GM06990 (cell line): ENCODE measurements around the gene MRPL12.

ENCODE experiments used
- DNase-seq: peaks from one replicate; pipeline ENCODE4 v3.0.0-alpha.2; 2011; ENCODE audit not compliant: insufficient read length; ENCODE audit errors: extremely low read depth
- H3K27me3 ChIP-seq: replicated peaks from 2 replicates; pipeline ENCODE4 v1.6.0; 2011; ENCODE audit warnings: low read length; ENCODE audit not compliant: control insufficient read depth, insufficient read depth
- H3K36me3 ChIP-seq: 2 replicates; pipeline ENCODE4 v1.5.1; 2011; ENCODE audit warnings: low read length; ENCODE audit not compliant: control insufficient read depth, insufficient read depth
- H3K4me3 ChIP-seq: replicated peaks from 2 replicates; pipeline ENCODE4 v1.5.1; 2011; ENCODE audit warnings: low read depth, mild to moderate bottlenecking, control low read depth, low read length
- TF ChIP-seq, protein P1 (sequence below): IDR thresholded peaks from 2 replicates; pipeline ENCODE4 v1.5.1; 2011; ENCODE audit warnings: low read length, control low read depth, mild to moderate bottlenecking, inconsistent platforms; ENCODE audit not compliant: insufficient read depth, poor library complexity, severe bottlenecking

The MRPL12 gene

DNA sequence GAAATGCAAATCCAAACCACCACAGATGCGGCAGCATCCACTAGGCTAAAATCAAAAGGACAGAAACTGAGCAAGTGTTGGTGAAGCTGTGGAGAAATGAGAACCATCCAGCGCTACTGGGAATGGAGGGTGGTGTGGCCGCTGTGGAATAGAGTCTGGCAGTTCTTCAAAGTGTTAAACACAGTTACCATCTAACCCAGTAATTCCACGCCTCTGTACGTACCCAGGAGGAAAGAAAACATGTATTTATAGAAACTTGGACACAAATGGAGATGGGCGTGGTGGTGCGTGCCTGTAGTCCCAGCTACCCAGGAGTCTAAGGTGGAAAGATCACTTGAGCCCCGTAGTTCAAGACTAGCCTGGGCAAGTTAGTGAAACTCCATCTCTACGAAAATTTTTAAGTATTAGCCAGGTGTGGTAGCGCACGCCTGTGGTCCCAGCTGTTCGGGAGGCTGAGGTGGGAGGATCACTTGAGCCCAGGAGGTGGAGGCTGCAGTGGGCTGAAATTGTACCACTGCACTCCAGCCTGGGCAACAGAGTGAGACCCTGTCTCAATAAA lies 20.6 kb downstream of the MRPL12 start:
- no peaks in the 10 kb centered on the region; the same call in 1 of the 2 replicates for H3K36me3 ChIP-seq
- no peaks in the 10 kb centered on the region; the same call in 1 of the 2 replicates for H3K27me3 ChIP-seq
- H3K4me3 ChIP-seq, result no peak overlapping the region
- DNase-seq, result no peak
- TF ChIP-seq, protein P1, sequence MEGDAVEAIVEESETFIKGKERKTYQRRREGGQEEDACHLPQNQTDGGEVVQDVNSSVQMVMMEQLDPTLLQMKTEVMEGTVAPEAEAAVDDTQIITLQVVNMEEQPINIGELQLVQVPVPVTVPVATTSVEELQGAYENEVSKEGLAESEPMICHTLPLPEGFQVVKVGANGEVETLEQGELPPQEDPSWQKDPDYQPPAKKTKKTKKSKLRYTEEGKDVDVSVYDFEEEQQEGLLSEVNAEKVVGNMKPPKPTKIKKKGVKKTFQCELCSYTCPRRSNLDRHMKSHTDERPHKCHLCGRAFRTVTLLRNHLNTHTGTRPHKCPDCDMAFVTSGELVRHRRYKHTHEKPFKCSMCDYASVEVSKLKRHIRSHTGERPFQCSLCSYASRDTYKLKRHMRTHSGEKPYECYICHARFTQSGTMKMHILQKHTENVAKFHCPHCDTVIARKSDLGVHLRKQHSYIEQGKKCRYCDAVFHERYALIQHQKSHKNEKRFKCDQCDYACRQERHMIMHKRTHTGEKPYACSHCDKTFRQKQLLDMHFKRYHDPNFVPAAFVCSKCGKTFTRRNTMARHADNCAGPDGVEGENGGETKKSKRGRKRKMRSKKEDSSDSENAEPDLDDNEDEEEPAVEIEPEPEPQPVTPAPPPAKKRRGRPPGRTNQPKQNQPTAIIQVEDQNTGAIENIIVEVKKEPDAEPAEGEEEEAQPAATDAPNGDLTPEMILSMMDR, result no peak

DNA sequence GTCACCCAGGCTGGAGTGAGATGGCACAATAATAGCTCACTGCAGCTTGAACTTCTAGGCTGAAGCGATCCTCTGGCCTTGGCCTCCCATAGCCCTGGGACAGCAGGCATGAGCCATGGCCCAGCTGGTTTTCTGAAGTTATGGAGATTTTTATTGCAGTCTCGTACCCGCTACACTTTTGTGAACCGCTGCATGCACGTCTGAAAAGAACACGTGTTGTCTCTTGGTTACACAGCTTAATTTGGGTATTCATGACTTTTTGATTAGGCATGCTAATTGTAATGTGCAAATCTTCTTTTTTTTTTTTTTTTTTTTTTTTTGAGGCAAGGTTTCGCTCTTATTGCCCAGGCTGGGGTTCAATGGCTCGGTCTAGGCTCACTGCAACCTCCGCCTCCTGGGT lies 22.3 kb downstream of the MRPL12 start:
- Histone ChIP-seq H3K27me3 (no peaks in the 10 kb centered on the region; the same call in 1 of the 2 replicates), H3K4me3 (no peak overlapping the region), H3K36me3 (no peaks in the 10 kb centered on the region)
- TF ChIP-seq, protein P1, result no peak
- DNase-seq, result no peak

DNA sequence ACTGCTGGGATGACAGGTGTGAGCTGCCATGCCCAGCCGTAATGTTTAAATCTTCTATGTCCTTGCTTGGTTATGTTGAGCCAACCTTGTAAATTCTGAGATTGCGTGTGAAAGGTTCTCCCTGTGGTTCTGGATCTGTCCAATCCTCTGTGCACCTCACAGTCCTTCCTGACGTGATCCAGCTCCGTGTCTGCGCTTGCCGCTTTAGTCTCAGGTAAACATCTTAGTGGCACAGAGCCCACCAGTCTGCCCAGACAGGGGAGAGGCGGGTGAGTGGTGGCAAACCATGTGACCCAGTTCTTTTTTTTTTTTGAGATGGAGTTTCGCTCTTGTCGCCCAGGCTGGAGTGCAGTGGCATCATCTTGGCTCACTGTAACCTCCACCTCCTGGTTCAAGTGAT lies 22.8 kb downstream of the MRPL12 start:
- TF ChIP-seq, protein P1, result no peak
- DNase-seq, result no peak
- no peaks in the 10 kb centered on the region for H3K36me3 ChIP-seq
- H3K4me3 ChIP-seq, result no peak overlapping the region
- no peaks in the 10 kb centered on the region; the same call in 1 of the 2 replicates for H3K27me3 ChIP-seq

DNA sequence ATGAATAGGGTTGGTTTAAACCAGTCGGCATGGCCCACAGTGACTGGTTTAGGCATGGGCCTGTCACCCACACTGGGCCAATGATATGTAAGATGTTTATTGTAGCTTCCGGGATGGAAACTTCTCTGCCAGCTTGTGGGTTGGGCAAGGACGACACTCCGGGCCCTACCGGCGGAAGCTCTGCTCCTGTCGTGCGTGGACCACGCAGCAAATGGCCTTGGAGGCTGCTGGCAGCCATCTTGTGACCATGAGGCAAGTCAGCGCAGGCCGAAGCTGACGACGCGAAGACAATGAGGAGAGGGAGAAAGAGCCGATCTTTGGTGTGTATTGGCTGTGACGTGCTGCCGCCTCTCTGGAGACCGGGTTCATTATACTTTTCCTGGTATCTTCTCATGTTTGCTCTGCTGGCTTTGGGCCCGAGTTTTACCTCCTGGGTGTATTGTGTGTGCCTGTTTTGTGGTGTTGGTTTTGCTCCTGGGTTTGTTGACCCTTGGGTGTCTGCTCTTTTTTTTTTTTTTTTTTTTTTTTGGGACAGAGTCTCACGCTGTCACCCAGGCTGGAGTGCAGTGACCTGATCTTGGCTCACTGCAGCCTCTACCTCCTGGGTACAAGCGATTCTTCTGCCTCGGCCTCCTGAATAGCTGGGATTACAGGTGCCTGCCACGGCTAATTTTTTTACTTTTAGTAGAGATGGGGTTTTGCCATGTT lies 24.3 kb downstream of the MRPL12 start:
- no peaks in the 10 kb centered on the region for H3K36me3 ChIP-seq
- TF ChIP-seq, protein P1, result no peak
- H3K27me3 ChIP-seq, result peaks cover 1% of the 10 kb centered on the region; the same call in 1 of the 2 replicates
- DNase-seq, result no peak
- no peak overlapping the region for H3K4me3 ChIP-seq

DNA sequence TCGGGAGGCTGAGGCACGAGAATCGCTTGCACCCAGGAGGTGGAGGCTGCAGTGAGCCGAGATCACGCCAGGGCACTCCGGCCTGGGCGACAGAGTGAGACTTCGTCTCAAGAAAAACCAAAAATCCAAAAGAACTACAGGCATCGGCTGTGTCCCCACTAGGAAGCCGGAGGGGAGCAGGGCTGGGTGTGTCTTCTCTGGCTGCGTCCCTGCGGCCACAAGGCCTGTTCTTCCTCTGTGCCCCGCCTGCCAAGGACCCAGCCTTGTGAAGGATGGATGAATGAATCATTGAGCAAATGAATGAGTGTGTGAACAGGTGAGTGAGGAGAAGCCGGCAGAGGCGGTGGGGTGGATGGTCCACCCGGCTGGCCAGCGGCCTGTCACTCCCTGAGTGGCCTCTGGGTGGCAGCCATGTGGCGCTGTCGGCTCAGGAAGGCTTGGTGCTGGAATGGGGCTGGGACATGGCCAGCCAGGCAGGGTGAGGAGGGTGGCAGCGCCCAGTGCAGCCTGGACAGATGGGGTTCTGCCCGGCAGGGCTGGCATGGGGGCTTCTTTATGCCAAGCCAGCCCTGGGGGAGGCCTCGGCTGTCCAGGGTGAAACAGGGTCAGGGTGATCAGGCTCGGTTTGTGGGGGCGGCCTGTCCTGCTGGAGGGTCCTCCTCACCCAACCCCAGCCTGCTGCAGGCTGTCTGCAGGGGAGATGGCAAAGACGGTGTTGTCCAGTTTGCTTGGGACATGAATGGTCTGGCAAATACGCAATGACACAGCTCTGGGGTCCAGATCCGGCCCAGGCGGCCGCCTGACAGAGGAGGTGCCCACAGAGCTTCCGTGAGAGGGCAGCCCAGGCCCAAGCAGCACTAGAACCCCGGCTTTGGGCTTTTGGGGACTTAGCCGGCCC lies 30.6 kb downstream of the MRPL12 start:
- Histone ChIP-seq H3K4me3 (no peak overlapping the region), H3K36me3 (no peaks in the 10 kb centered on the region), H3K27me3 (peaks cover 1% of the 10 kb centered on the region; the same call in 1 of the 2 replicates)
- TF ChIP-seq, protein P1, result peak; percentile 93
- DNase-seq, result no peak
